Muscle of arm (tissue), 12 donors: ENCODE data around the gene TEC. TPM values are rescaled to one million over a fixed set of nuclear protein-coding genes. Genes with fewer than 3 reads are reported as not detected.
"Not testable (repeated sequence)": the region's sequence is repeated elsewhere in the genome, so short reads cannot be mapped to it uniquely, and the experiment has no call there.

Experiments used
- DNase-seq: peaks from one replicate; pipeline ENCODE4 v3.0.0-alpha.2; 2013
- polyA plus RNA-seq, 12 donors: library from polyadenylated mRNA; unstranded; fragments of 120-200 nt; gene quantifications; one replicate each; pipeline ENCODE4 v1.2.1, GENCODE V29; 2013; ENCODE audit not compliant: insufficient read length in 12 of 12

The TEC gene
- polyA plus RNA-seq, 12 donors, result 0.49 to 3.3 (median 1.0) TPM; not detected in 2

- DNase-seq, result no peak
Measured at GRCh38 chr4:48167538-48168263, 101.9 kb downstream of the TEC start.

DNA sequence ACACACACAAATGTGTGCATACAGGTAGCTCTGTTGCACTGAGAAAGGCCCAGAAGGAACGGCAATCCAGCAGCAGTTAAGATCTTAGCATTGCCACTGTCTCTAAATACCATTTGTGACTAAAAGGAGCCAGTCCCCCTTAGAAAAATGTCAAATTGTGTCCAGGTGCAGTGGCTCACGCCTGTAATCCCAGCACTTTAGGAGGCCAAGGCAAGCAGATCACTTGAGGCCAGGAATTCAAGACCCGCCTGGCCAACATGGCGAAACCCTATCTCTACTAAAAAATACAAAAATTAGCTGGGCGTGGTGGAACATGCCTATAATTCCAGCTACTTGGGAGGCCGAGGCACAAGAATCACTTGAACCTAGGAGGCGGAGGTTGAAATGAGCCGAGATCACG is 105.1 kb downstream of the TEC start:
- not testable (repeated sequence) for DNase-seq

DNA sequence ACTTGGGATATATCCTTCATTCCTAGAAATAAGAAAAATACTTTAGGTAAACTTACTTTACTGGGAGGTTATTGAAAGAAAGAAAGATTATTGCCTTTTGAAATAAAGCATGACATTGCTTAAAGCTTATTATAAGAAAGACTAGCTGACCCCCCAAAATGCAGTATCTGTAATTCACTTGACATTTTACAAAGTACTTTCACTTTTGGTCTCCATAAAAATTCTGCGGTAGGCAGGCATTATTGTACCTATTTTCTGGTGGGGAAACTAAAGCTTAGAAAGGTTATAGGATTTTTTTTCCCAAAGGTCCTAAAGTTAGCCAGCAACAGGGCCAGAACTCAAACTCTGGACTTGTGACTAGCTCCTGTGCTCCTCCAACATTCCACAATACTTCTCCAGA is 105.9 kb downstream of the TEC start:
- DNase-seq, result no peak

DNA sequence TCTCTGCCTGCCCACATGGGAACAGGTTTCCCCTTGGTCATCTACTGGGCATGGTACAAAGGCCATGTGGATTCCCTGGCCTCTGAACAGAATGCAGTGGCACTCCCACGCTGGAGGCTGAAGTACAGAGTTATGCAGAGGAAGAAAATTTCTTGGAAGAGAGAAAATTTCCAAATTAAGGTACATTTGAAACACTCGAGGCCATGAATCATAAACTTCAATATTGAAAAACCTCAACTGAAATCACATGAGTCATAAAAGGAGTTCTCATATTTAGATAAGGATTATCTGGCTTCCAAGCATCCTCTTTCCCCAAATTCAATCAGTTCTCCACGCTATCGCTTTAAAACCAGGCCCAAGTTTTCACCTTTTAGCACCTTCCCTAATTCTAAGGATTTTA is 107.5 kb downstream of the TEC start:
- DNase-seq, result no peak

- DNase-seq, result no peak
Measured at GRCh38 chr4:48157271-48157670, 112.4 kb downstream of the TEC start.

GRCh38 chr4:48156423-48156822 is 113.2 kb downstream of the TEC start:
- DNase-seq, result no peak

GRCh38 chr4:48153791-48154550 is 115.7 kb downstream of the TEC start:
- DNase-seq, result no peak

DNA sequence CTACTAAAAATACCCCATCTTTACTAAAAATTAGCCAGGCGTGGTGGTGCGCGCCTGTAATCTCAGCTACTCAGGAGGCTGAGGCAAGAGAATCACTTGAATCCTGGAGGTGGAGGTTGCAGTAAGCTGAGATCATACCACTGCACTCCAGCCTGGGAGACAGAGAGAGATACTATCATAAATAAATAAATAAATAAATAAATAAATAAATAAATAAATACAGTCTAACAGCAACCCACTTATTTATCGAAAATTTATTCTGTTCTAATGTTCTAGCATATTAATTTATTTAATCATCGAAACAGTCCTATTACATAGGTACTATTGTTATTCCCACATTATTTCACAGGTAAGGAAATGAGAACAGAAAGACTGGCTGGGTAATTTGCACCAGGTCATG is 117.4 kb downstream of the TEC start:
- no peak for DNase-seq

GRCh38 chr4:48149827-48150370 is 119.7 kb downstream of the TEC start:
- DNase-seq, result no peak

GRCh38 chr4:48147621-48148020 is 122.0 kb downstream of the TEC start:
- DNase-seq, result no peak

GRCh38 chr4:48141048-48141447 is 128.6 kb downstream of the TEC start:
- peak; percentile 25 for DNase-seq

DNA sequence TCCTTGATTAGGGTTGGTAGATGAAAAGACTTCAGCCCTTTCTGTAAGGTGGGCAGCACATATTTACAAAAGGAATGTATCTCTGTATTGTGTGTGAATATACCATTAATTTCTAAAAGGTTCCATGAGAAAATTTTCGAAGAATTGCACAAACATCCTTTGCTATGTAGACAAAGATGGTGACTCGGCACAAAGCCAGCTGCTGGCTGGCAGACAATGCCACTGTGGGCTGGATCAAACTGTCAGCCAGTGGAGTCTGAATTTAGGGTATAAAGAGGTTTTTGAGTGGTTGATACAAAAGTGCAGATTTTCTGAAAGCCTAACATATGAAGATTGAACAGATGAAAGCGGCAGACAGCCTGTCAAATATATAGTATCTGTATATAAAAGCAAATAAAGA is 129.9 kb downstream of the TEC start:
- DNase-seq, result no peak

GRCh38 chr4:48138936-48139335 is 130.7 kb downstream of the TEC start:
- DNase-seq, result no peak

- no peak for DNase-seq
Measured at GRCh38 chr4:48138511-48138910, 131.1 kb downstream of the TEC start.

DNA sequence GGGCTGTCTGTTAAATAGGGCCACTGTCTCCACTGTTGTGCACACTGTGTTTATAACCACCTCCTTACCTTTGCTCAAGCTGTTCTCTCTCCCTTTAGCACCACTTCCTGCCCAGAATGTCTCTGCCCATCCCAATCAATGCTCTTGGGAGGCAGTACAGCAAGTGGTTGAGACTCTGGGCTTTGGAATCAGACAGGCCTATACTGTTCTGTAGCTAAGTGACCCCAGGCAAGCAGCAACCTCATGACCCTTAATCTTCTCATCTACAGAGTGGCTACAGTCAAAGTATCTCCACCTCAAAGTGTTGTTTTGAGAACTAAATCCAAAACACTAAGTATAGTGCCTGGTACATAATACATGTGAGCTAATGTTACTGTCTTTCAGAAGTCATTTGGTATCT is 131.8 kb downstream of the TEC start:
- no peak for DNase-seq

DNA sequence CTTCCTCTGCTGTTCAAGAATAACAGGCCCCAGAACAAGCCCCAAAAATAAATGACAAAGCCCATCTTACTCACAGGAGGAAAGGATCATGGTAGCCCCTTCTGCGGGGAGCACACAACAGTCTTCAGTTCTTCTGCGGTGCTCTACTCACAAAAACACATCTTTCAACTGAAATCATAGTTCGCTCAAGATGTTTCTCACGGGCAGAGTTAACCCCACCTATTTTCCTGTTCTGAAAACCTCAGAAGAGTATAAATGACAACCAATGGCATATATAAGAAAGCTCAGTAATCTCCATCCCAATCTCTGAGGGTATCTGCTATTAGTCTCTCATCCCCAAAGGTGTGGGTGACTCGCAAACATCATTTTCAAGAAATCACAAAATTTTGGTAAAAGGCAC is 135.6 kb downstream of the TEC start, which contains the start of gene TXK:
TSS of gene TXK (minus strand) at position 170 of the 400 bp plus-strand sequence. CDS start at position 90, 80 bp downstream.
- DNase-seq, result no peak

GRCh38 chr4:48133669-48134068 is 136.0 kb downstream of the TEC start:
- DNase-seq, result no peak

GRCh38 chr4:48131736-48132135 is 137.9 kb downstream of the TEC start:
- DNase-seq, result no peak

DNA sequence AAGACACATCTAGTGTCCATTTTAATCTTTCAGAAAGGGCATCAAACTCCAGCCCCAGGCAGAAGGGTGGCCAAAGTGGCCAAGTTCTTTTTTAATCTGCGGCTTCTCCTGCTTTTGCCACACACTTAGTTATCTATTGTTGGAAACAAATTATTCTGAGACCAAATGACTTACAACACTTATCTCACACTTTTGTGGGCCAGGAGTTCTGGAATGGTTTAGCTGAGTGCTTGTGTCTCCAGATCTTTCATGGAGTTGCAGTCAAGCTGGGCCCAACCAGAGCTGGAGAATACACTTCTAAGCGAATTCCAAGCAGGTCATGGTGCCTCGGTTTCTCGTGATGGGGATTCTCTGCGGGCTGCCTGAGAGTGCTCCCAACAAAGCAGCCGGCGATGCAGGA is 139.5 kb downstream of the TEC start:
- no peak for DNase-seq

- DNase-seq, result no peak
Measured at GRCh38 chr4:48129307-48130014, 140.2 kb downstream of the TEC start.

DNA sequence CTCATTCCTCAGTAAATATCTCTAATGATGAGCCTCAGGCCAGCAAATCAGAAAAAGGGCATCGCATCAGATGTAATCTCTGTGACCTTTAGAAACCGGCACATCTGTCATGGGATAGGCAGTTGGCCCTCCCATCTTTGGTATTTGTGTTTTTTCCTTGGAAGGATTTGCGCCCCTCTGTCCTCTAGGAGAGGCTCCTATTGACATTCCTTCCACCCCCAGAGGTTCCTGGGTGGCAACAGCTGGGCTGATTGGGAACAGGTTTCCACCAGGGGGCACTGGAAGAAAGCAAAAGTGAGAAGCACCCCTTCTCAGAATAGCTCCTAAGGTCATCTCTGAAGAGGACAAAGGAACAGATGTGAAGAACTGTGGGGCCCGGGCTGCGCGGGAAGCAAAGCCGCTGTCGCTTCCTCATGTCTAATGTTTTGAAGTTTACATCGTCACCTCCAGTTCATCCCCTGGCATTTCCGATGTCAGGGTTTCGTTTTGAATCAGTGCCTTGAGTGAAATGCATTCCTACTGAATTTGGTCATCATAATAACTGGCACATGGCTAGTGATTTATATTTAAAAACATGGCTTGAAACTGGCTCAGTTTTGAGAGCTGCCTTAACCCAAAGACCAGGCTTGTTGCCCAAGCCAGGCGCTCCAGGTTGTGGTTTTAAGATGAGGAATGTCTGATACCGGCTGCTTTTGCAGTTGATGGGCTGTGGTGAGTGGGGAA is 141.8 kb downstream of the TEC start:
- peak; percentile 21 for DNase-seq

GRCh38 chr4:48127231-48127630 is 142.4 kb downstream of the TEC start:
- DNase-seq, result no peak
